Erythroblast (primary cell): ENCODE results near the gene TSTD2.

Source experiments
- GATA1 ChIP-seq: IDR thresholded peaks from 2 replicates; pipeline ENCODE4 v1.6.1; 2011; ENCODE audit warnings: low read depth, mild to moderate bottlenecking, control low read depth, low read length, moderate library complexity
- POLR2A ChIP-seq: IDR thresholded peaks from 2 replicates; pipeline ENCODE4 v1.6.1; 2011; ENCODE audit warnings: mild to moderate bottlenecking, low read length

- TF ChIP-seq POLR2A (no peak), GATA1 (no peak)
Observed at GRCh38 chr9:97604901-97605645, 28.1 kb downstream of the TSTD2 start.
